Peyer's patch (tissue), 4 donors: ENCODE results near the gene CAPRIN1. TPM values are rescaled to one million over a fixed set of nuclear protein-coding genes. Genes with fewer than 3 reads are reported as not detected.
A peak's percentile ranks its signal among the peaks of the same experiment; 100 is the strongest.
"Not testable (repeated sequence)": the region's sequence is repeated elsewhere in the genome, so short reads cannot be mapped to it uniquely, and the experiment has no call there.

ENCODE experiments used
- DNase-seq, 3 donors: peaks; one replicate each; pipeline ENCODE4 v3.0.0-alpha.2; 2017 to 2019
- H3K27ac ChIP-seq, 4 donors: fragments of 200-600 bp; sonication (generic); one replicate each; pipeline ENCODE4 v1.5.1; 2016 to 2019
- H3K27me3 ChIP-seq, 2 donors: fragments of 200-600 bp; sonication (generic); one replicate each; pipeline ENCODE4 v1.5.1; 2019
- H3K36me3 ChIP-seq, 3 donors: fragments of 200-600 bp; sonication (generic); one replicate each; pipeline ENCODE4 v1.5.1; 2016 to 2019
- H3K4me1 ChIP-seq, 4 donors: fragments of 200-600 bp; sonication (generic); one replicate each; pipeline ENCODE4 v1.5.1; 2016 to 2019
- H3K4me3 ChIP-seq, 4 donors: fragments of 200-600 bp; sonication (generic); 1 replicate in 3 of 4; 2 replicates in 1 of 4; pipeline ENCODE4 v1.5.1; 2016 to 2019; ENCODE audit warnings: mild to moderate bottlenecking in 1 of 4
- H3K9me3 ChIP-seq, 4 donors: fragments of 200-600 bp; sonication (generic); one replicate each; pipeline ENCODE4 v1.5.1; 2016 to 2019; ENCODE audit warnings: mild to moderate bottlenecking in 1 of 4
- CTCF ChIP-seq, 6 experiments: fragments of 450-650 bp in 4 of 6; fragments of 200-600 bp in 2 of 6; sonication (generic) in 1 of 6; IDR thresholded peaks; one replicate each; pipeline ENCODE4 v1.5.1; 2017 to 2019; ENCODE audit warnings: antibody characterized with exemption in 6 of 6, mild to moderate bottlenecking in 3 of 6, moderate library complexity in 1 of 6
- POLR2A ChIP-seq, 2 donors: fragments of 450-650 bp; IDR thresholded peaks; one replicate each; pipeline ENCODE4 v1.5.1; 2017; ENCODE audit warnings: antibody characterized with exemption in 2 of 2, mild to moderate bottlenecking in 2 of 2, moderate library complexity in 2 of 2
- total RNA-seq, 4 donors: library from RNA; depleted of rRNA; stranded (reverse); fragments of >200 nt; gene quantifications; one replicate each; pipeline ENCODE4 v1.1.0, GENCODE V29; 2016

CAPRIN1 gene
- total RNA-seq, 4 donors from 2014 or later = 107 to 158 (median 142) TPM

- Histone ChIP-seq H3K4me1 (peaks cover 0 to 55% (median 8%) of the 10 kb centered on the region in 4 donors), H3K27ac (no peak overlapping the region)
- DNase-seq = no peak
These were observed 11.7 kb downstream of the CAPRIN1 start for GRCh38 chr11:34063061-34063795.

GRCh38 chr11:34064291-34064690 lies 12.8 kb downstream of the CAPRIN1 start:
- H3K36me3 ChIP-seq = peaks cover 0 to 18% (median 0%) of the 10 kb centered on the region in 3 donors
- TF ChIP-seq POLR2A (IDR thresholded peaks at IDR 0.05) = no peak
- TF ChIP-seq CTCF (IDR thresholded peaks at IDR 0.05) = no peak
- no peak for DNase-seq
- H3K9me3 ChIP-seq = no peaks in the 10 kb centered on the region
- no peaks in the 10 kb centered on the region for H3K27me3 ChIP-seq
- H3K27ac ChIP-seq = no peak overlapping the region
- H3K4me1 ChIP-seq = peaks cover 0 to 44% (median 9%) of the 10 kb centered on the region in 4 donors
- H3K4me3 ChIP-seq = no peak overlapping the region

More at GRCh38 chr11:34063061-34063795, 11.7 kb downstream of the CAPRIN1 start:
- TF ChIP-seq CTCF (IDR thresholded peaks at IDR 0.05) (no peak), POLR2A (IDR thresholded peaks at IDR 0.05) (no peak)
- Histone ChIP-seq H3K9me3 (no peaks in the 10 kb centered on the region), H3K4me3 (no peak overlapping the region), H3K36me3 (peaks cover 0 to 18% (median 0%) of the 10 kb centered on the region in 3 donors), H3K27me3 (no peaks in the 10 kb centered on the region)

GRCh38 chr11:34065505-34066203 lies 14.1 kb downstream of the CAPRIN1 start:
- no peak overlapping the region for H3K4me3 ChIP-seq
- peaks cover 0 to 39% (median 7%) of the 10 kb centered on the region in 4 donors for H3K4me1 ChIP-seq
- TF ChIP-seq POLR2A (IDR thresholded peaks at IDR 0.05) (no peak), CTCF (IDR thresholded peaks at IDR 0.05) (peak in 1 of 6 experiments; percentile 9)
- no peak overlapping the region for H3K27ac ChIP-seq
- H3K9me3 ChIP-seq = no peaks in the 10 kb centered on the region
- H3K27me3 ChIP-seq = no peaks in the 10 kb centered on the region
- H3K36me3 ChIP-seq = peaks cover 0 to 18% (median 0%) of the 10 kb centered on the region in 3 donors
- no peak for DNase-seq

GRCh38 chr11:34066766-34067165 lies 15.2 kb downstream of the CAPRIN1 start:
- DNase-seq, H3K27me3 ChIP-seq, H3K4me3 ChIP-seq, H3K9me3 ChIP-seq: not testable (repeated sequence)
- H3K27ac ChIP-seq = peak overlapping the region in 1 of 4 donors; percentile 7
- H3K4me1 ChIP-seq = peaks cover 0 to 39% (median 7%) of the 10 kb centered on the region in 4 donors
- peaks cover 0 to 13% (median 0%) of the 10 kb centered on the region in 3 donors for H3K36me3 ChIP-seq

GRCh38 chr11:34067383-34068065 lies 16.0 kb downstream of the CAPRIN1 start:
- no peaks in the 10 kb centered on the region for H3K9me3 ChIP-seq
- peaks cover 0 to 34% (median 7%) of the 10 kb centered on the region in 4 donors for H3K4me1 ChIP-seq
- DNase-seq = peak in 2 of 3 donors; percentile 54 to 63
- H3K27ac ChIP-seq = peak overlapping the region in 1 of 4 donors; percentile 54
- TF ChIP-seq POLR2A (IDR thresholded peaks at IDR 0.05) (no peak), CTCF (IDR thresholded peaks at IDR 0.05) (no peak)
- H3K27me3 ChIP-seq = no peaks in the 10 kb centered on the region
- no peak overlapping the region for H3K4me3 ChIP-seq
- peaks cover 0 to 20% (median 0%) of the 10 kb centered on the region in 3 donors for H3K36me3 ChIP-seq
